Kidney epithelial cell (primary cell): Measurements from ENCODE around the gene RC3H2. TPM values are rescaled to one million over a fixed set of nuclear protein-coding genes. Genes with fewer than 3 reads are reported as not detected.
"Not testable (repeated sequence)": the region's sequence is repeated elsewhere in the genome, so short reads cannot be mapped to it uniquely, and the experiment has no call there.

Experiments used
- DNase-seq: peaks from one replicate; pipeline ENCODE4 v3.0.0-alpha.2; 2010; ENCODE audit warnings: low read depth
- H3K27me3 ChIP-seq: 2 replicates; pipeline ENCODE4 v1.6.0; 2011; ENCODE audit warnings: low read length; ENCODE audit not compliant: control insufficient read depth, insufficient read depth
- H3K36me3 ChIP-seq: 2 replicates; pipeline ENCODE4 v1.5.1; 2011; ENCODE audit warnings: low read length; ENCODE audit not compliant: control insufficient read depth, insufficient read depth
- H3K4me3 ChIP-seq: 2 replicates; pipeline ENCODE4 v1.5.1; 2011; ENCODE audit warnings: low read depth, mild to moderate bottlenecking, control low read depth, low read length
- CTCF ChIP-seq: IDR thresholded peaks from 2 replicates; pipeline ENCODE4 v1.5.1; 2011; ENCODE audit warnings: mild to moderate bottlenecking, moderate library complexity, low read length, control low read depth, inconsistent platforms; ENCODE audit not compliant: insufficient read depth, poor library complexity, severe bottlenecking
- total RNA-seq: library from RNA; depleted of rRNA; stranded (reverse); fragments of >200 nt; gene quantifications from 2 replicates; pipeline ENCODE4 v1.2.3, GENCODE V29; 2015

Gene RC3H2
- total RNA-seq, 1 donor from 2014 or later = 64.0 TPM

- TF ChIP-seq CTCF = no peak
- Histone ChIP-seq H3K36me3 (no peaks in the 10 kb centered on the region), H3K27me3 (no peaks in the 10 kb centered on the region), H3K4me3 (no peak overlapping the region)
- no peak for DNase-seq
These were observed 44.6 kb downstream of the RC3H2 start for GRCh38 chr9:122860319-122861142.

DNA sequence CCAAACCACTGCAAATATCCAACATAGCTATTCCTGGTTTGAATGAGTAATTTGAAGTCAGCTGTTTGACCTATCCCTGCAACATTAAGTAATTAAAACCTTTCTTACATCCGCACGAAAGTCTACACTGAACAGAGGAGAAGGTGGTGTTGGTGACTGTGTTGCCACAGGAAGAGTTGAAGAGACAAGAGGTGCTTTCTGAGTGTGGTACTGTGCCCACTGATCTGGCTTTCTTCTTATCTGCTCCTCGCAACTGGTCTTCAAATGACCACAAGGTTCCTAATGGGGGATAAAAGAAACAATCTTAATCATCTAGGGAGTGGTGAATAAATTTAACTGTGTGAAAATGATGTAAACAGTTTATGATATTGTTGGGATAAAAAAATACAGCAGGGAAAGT lies 47.3 kb downstream of the RC3H2 start:
- Histone ChIP-seq H3K4me3 (no peak overlapping the region), H3K27me3 (no peaks in the 10 kb centered on the region), H3K36me3 (no peaks in the 10 kb centered on the region)
- TF ChIP-seq CTCF = no peak
- DNase-seq = no peak

GRCh38 chr9:122852085-122852786 lies 52.9 kb downstream of the RC3H2 start:
- H3K36me3 ChIP-seq, DNase-seq, H3K4me3 ChIP-seq, H3K27me3 ChIP-seq: not testable (repeated sequence)

GRCh38 chr9:122848256-122848943 lies 56.8 kb downstream of the RC3H2 start:
- DNase-seq = no peak
- H3K36me3 ChIP-seq = peaks cover 2% of the 10 kb centered on the region
- H3K4me3 ChIP-seq = no peak overlapping the region
- H3K27me3 ChIP-seq = no peaks in the 10 kb centered on the region
- TF ChIP-seq CTCF = no peak

DNA sequence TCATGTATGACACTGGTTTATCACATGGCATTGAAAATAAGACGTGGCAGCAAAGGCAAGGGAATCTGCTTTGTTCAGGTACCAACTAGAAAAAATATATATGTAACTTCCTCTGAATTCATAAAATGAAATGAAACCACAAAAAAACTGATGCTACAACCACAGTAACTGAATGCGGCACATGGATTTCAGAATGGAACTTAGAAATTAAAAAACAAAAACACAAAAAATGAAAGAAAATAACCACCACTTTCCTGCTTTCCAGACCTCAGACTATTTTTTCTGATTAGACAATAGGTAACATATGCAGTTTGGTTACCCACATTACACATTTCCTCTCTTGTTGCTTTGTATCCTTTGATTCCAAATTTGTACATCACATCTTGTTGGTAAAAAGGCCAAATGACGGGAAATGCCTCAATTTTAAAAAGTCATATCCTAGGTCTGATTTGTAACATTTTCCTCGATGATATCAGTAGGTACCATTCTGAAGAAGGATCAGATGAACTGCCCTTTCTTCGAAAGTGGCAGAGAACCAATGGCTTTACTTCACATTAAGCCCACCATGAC lies 58.7 kb downstream of the RC3H2 start:
- no peak overlapping the region for H3K4me3 ChIP-seq
- DNase-seq = no peak
- no peaks in the 10 kb centered on the region for H3K27me3 ChIP-seq
- H3K36me3 ChIP-seq = peaks cover 2% of the 10 kb centered on the region
- no peak for TF ChIP-seq CTCF

DNA sequence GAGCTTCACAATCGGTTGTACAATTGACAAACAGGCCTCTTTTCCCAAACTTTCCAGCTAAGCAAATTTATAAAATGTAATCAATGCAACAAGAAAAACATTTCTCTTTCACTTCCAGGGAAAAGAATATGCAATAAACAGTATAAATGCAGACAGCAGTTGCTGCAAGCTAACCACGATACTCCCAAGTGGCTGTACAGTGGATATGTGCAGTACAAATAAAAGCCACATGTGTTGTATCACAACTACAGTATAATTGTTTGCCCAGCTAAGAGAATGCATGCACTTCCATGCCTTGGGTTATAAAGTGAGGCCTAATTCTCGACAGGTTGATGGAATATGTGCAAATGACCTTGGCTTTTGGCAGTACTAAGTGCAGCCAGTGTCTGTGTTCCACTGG lies 60.0 kb downstream of the RC3H2 start:
- Histone ChIP-seq H3K27me3 (no peaks in the 10 kb centered on the region), H3K36me3 (peaks cover 2% of the 10 kb centered on the region), H3K4me3 (no peak overlapping the region)
- DNase-seq = no peak
- no peak for TF ChIP-seq CTCF
